OCI-LY1 (cell line): ENCODE measurements around the gene TMCC1.

Experiments
- H2AFZ ChIP-seq: fragments of 200-600 bp; sonication (generic), shearing (Covaris generic); 2 replicates; pipeline ENCODE4 v1.6.0; 2014; ENCODE audit warnings: antibody characterized with exemption, mild to moderate bottlenecking, low read length
- H3F3A ChIP-seq: fragments of 200-600 bp; sonication (generic), shearing (Covaris generic); 2 replicates; pipeline ENCODE4 v1.6.0; 2014; ENCODE audit warnings: mild to moderate bottlenecking, antibody characterized with exemption, low read length, moderate library complexity; ENCODE audit not compliant: insufficient read depth
- H3K27ac ChIP-seq: fragments of 200-600 bp; sonication (generic); 2 replicates; pipeline ENCODE4 v1.5.1; 2014; ENCODE audit warnings: low read length, mixed run types, mild to moderate bottlenecking, low read depth; ENCODE audit not compliant: poor library complexity, severe bottlenecking
- H3K27me3 ChIP-seq: fragments of 200-600 bp; sonication (generic); 2 replicates; pipeline ENCODE4 v1.6.0; 2014; ENCODE audit warnings: antibody characterized with exemption, mild to moderate bottlenecking, low read length, moderate library complexity; ENCODE audit not compliant: insufficient read depth
- H3K36me3 ChIP-seq: fragments of 200-600 bp; sonication (generic); 2 replicates; pipeline ENCODE4 v1.6.1; 2014; ENCODE audit warnings: mild to moderate bottlenecking, antibody characterized with exemption, low read length, moderate library complexity, mixed read lengths; ENCODE audit not compliant: insufficient read depth
- H3K4me1 ChIP-seq: fragments of 200-600 bp; sonication (generic); 2 replicates; pipeline ENCODE4 v1.5.1; 2014; ENCODE audit warnings: mild to moderate bottlenecking, low read length, moderate library complexity; ENCODE audit not compliant: insufficient read depth, severe bottlenecking
- H3K4me2 ChIP-seq: fragments of 200-600 bp; sonication (generic), shearing (Covaris generic); 2 replicates; pipeline ENCODE4 v1.6.1; 2014; ENCODE audit warnings: low read length
- H3K4me3 ChIP-seq: fragments of 200-600 bp; sonication (generic); 2 replicates; pipeline ENCODE4 v1.5.1; 2014; ENCODE audit warnings: low read length, low read depth, mild to moderate bottlenecking, mixed read lengths; ENCODE audit not compliant: poor library complexity, severe bottlenecking
- H3K79me2 ChIP-seq: fragments of 200-600 bp; shearing (Covaris generic); 2 replicates; pipeline ENCODE4 v1.6.1; 2016; ENCODE audit warnings: mixed run types, low read length, mixed read lengths; ENCODE audit not compliant: insufficient read depth
- H3K9ac ChIP-seq: fragments of 200-600 bp; sonication (generic), shearing (Covaris generic); 2 replicates; pipeline ENCODE4 v1.6.1; 2014; ENCODE audit warnings: mild to moderate bottlenecking, low read length, mixed read lengths
- H3K9me2 ChIP-seq: fragments of 200-600 bp; sonication (generic), shearing (Covaris generic); 2 replicates; pipeline ENCODE4 v1.6.1; 2014; ENCODE audit warnings: low read depth, mild to moderate bottlenecking, low read length, mixed read lengths
- H3K9me3 ChIP-seq: fragments of 200-600 bp; shearing (Covaris generic); 2 replicates; pipeline ENCODE4 v1.6.1; 2014; ENCODE audit warnings: low read length, mixed read lengths
- H4K20me1 ChIP-seq: fragments of 200-600 bp; sonication (generic), shearing (Covaris generic); 2 replicates; pipeline ENCODE4 v1.6.0; 2016; ENCODE audit warnings: mild to moderate bottlenecking, low read length; ENCODE audit not compliant: insufficient read depth
- EZH2 ChIP-seq: fragments of 200-600 bp; sonication (generic), shearing (Covaris generic); IDR thresholded peaks from 2 replicates; pipeline ENCODE4 v1.8.0; 2017; ENCODE audit warnings: borderline replicate concordance, mixed run types, mild to moderate bottlenecking, antibody characterized with exemption, low read length, moderate library complexity, mixed read lengths
- TF ChIP-seq, protein P1 (sequence below): fragments of 200-600 bp; sonication (generic), shearing (Covaris generic); IDR thresholded peaks from 2 replicates; pipeline ENCODE4 v1.5.1; 2017; ENCODE audit warnings: mild to moderate bottlenecking, antibody characterized with exemption, low read length, moderate library complexity, mixed read lengths

Gene TMCC1

DNA sequence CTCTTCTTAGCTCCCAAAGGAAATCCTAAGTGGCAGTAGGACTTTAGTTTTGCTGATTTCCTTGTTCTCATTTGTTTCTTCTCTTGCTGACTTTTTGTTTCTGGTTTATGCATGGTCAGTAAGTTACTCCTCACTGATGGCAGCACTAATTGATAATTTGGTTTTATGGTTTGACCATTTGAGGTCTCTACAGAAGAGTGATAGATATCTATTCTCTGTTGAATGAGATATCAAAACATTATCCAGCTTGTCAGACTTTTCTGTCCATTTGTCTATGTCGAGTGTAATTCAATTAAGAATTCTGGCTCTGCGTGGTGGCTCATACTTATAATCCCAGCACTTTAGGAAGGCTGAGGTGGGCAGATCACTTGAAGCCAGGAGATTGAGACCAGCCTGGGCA, 202.5 kb downstream of the TMCC1 start:
- H3F3A ChIP-seq, result no peaks in the 10 kb centered on the region
- H3K4me1 ChIP-seq, result peaks cover 10% of the 10 kb centered on the region
- TF ChIP-seq EZH2, result no peak
- TF ChIP-seq, protein P1, sequence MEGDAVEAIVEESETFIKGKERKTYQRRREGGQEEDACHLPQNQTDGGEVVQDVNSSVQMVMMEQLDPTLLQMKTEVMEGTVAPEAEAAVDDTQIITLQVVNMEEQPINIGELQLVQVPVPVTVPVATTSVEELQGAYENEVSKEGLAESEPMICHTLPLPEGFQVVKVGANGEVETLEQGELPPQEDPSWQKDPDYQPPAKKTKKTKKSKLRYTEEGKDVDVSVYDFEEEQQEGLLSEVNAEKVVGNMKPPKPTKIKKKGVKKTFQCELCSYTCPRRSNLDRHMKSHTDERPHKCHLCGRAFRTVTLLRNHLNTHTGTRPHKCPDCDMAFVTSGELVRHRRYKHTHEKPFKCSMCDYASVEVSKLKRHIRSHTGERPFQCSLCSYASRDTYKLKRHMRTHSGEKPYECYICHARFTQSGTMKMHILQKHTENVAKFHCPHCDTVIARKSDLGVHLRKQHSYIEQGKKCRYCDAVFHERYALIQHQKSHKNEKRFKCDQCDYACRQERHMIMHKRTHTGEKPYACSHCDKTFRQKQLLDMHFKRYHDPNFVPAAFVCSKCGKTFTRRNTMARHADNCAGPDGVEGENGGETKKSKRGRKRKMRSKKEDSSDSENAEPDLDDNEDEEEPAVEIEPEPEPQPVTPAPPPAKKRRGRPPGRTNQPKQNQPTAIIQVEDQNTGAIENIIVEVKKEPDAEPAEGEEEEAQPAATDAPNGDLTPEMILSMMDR, result no peak
- 0 out of 2 replicates have a peak, but pooled peaks cover 4% of the 10 kb centered on the region for H3K79me2 ChIP-seq
- H3K27me3 ChIP-seq, result no peaks in the 10 kb centered on the region
- no peak overlapping the region for H3K27ac ChIP-seq
- no peak overlapping the region for H2AFZ ChIP-seq
- no peak overlapping the region for H3K9ac ChIP-seq
- H3K9me3 ChIP-seq, result peaks cover 3% of the 10 kb centered on the region; the same call in 1 of the 2 replicates
- no peak overlapping the region for H3K4me2 ChIP-seq
- no peaks in the 10 kb centered on the region for H3K36me3 ChIP-seq
- no peaks in the 10 kb centered on the region for H4K20me1 ChIP-seq
- no peak overlapping the region for H3K4me3 ChIP-seq
- no peaks in the 10 kb centered on the region for H3K9me2 ChIP-seq

DNA sequence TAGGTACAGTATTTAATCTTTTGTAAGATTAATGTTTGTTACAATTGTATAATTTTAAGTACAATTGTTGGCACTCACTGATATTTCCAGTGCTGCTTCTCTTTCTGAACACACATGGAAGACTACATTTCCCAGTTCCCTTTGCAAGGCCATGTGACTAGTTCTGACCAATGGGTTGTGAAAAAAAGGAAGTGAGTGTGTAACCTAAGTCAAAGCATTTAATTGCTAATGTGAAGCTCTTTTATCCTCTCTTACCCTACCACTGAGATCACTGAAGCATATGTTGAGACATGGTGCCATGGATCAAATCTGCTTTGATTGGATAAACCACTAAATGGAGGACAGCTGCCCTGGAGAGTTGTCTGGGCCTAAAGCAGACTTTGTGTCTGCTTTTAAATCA, 203.1 kb downstream of the TMCC1 start:
- no peak for TF ChIP-seq EZH2
- TF ChIP-seq, protein P1, result no peak
- Histone ChIP-seq H3K4me1 (peaks cover 10% of the 10 kb centered on the region), H3K4me3 (no peak overlapping the region), H3K36me3 (no peaks in the 10 kb centered on the region), H4K20me1 (no peaks in the 10 kb centered on the region), H3K27ac (no peak overlapping the region), H3K4me2 (no peak overlapping the region), H2AFZ (no peak overlapping the region), H3K9me3 (no peaks in the 10 kb centered on the region), H3K27me3 (no peaks in the 10 kb centered on the region), H3K9me2 (no peaks in the 10 kb centered on the region), H3K9ac (no peak overlapping the region), H3F3A (no peaks in the 10 kb centered on the region), H3K79me2 (0 out of 2 replicates have a peak, but pooled peaks cover 4% of the 10 kb centered on the region)

DNA sequence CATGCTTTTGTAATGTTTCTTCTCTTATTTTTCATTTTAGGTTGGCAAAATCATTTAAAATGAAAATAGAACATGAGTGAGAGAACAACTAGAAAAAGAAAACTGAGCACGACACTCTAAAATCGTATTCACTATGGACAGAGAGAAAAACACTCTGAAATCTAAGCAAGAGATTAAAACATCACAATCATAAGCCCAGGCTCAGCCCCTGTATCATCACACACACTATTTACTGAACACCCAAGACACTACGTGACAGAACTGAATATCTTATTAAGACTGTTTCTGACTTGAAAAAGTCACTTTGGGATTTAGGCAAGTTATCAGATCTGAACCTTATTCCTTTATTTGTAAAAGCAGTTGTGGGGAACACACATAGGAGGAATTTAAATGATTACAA, 204.5 kb downstream of the TMCC1 start:
- Histone ChIP-seq H3K27ac (no peak overlapping the region), H3F3A (no peaks in the 10 kb centered on the region), H3K9me3 (no peaks in the 10 kb centered on the region), H3K4me2 (no peak overlapping the region), H3K9ac (no peak overlapping the region), H3K27me3 (no peaks in the 10 kb centered on the region), H2AFZ (no peak overlapping the region), H3K79me2 (0 out of 2 replicates have a peak, but pooled peaks cover 4% of the 10 kb centered on the region), H3K36me3 (no peaks in the 10 kb centered on the region), H4K20me1 (no peaks in the 10 kb centered on the region), H3K4me1 (peaks cover 10% of the 10 kb centered on the region), H3K9me2 (no peaks in the 10 kb centered on the region), H3K4me3 (no peak overlapping the region)
- TF ChIP-seq EZH2, result no peak
- TF ChIP-seq, protein P1, result no peak
